Body of pancreas (tissue), 4 donors: Measurements from ENCODE around the gene OMA1. TPM values are rescaled to one million over a fixed set of nuclear protein-coding genes. Genes with fewer than 3 reads are reported as not detected.

ENCODE experiments used
- ATAC-seq: fragments of 150-250 bp; one replicate; pipeline ENCODE4 v1.9.1; 2016
- DNase-seq, 4 donors: peaks; one replicate each; pipeline ENCODE4 v3.0.0-alpha.2; 2019
- H3K27ac ChIP-seq, 4 donors: fragments of 200-600 bp; sonication (generic); 1 replicate in 3 of 4; 2 replicates in 1 of 4; pipeline versions ENCODE4 v1.5.1 to v1.6.1; 2016 to 2019; ENCODE audit warnings: mild to moderate bottlenecking in 1 of 4, mixed read lengths in 1 of 4, moderate library complexity in 1 of 4
- H3K27me3 ChIP-seq, 2 donors: fragments of 200-600 bp; sonication (generic); one replicate each; pipeline ENCODE4 v1.6.0; 2016; ENCODE audit warnings: mild to moderate bottlenecking in 1 of 2
- H3K36me3 ChIP-seq, 2 donors: fragments of 200-600 bp; sonication (generic); replicated peaks in 1 of 2; 2 replicates each; pipeline ENCODE4 v1.5.1; 2016; ENCODE audit warnings: low read depth in 2 of 2; ENCODE audit not compliant: insufficient read depth in 1 of 2
- H3K4me1 ChIP-seq: fragments of 200-600 bp; sonication (generic); one replicate; pipeline ENCODE4 v1.6.0; 2016
- H3K4me3 ChIP-seq, 2 donors: fragments of 200-600 bp; sonication (generic); 1 replicate in 1 of 2; 2 replicates in 1 of 2; pipeline ENCODE4 v1.5.1; 2016 to 2019
- H3K9me3 ChIP-seq, 3 donors: fragments of 200-600 bp; sonication (generic); 1 replicate in 2 of 3; 2 replicates in 1 of 3; pipeline ENCODE4 v1.5.1; 2016
- POLR2A ChIP-seq, 3 donors: fragments of 450-650 bp; IDR thresholded peaks; one replicate each; pipeline ENCODE4 v1.6.1; 2016; ENCODE audit warnings: antibody characterized with exemption in 3 of 3, mild to moderate bottlenecking in 2 of 3
- WGBS, 2 donors: methylation state at CpG; one replicate each; pipeline ENCODE4 v1.1.5; 2017; 5-methylcytosine and 5-hydroxymethylcytosine counted together
- intact Hi-C: fragments of 100-400 bp; cut with DNase I; formaldehyde crosslinking; loops from one replicate; pipeline ENCODE4 v1.15.1; 2023
- total RNA-seq, 2 donors: library from RNA; depleted of rRNA; stranded (reverse); fragments of >200 nt; gene quantifications; one replicate each; pipeline ENCODE4 v1.1.0, GENCODE V29; 2016
- TF ChIP-seq, protein P1 (sequence below), 7 experiments: fragments of 450-650 bp in 4 of 7; fragments of 200-600 bp in 3 of 7; sonication (generic) in 3 of 7; IDR thresholded peaks; one replicate each; pipeline ENCODE4 v1.5.1; 2016 to 2019; ENCODE audit warnings: antibody characterized with exemption in 7 of 7

The OMA1 gene
- total RNA-seq, 2 donors from 2014 or later: 16.5 to 18.7 TPM

DNA sequence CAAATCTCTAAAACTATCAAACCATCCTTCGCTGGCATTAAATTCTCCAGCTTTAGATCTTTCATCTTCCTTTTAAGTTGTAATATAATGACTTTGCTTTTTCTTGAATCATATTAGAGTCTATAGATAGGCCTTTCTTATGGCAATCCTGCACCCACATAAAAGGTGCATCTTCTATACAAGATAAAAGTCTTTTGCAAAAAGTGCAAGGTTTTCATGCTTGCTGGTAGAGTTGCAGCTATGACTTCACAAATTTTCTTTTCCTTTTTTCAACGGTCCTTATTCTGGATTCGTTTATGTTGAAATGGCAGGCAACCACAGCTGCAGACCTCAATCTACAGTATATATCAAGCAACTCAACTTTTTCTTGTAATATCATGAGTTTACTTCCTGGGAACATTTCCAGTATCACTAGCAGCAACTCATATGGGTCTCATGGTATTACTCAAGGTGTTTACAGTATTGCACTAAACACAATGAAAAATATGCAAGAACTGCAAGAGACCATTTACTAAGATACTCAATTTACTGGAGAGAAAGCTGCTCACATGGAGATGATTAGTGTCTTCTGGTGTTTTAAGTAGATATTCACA, 22.1 kb downstream of the OMA1 start:
- DNase-seq (no peak), ATAC-seq (no peak)
- H3K4me3 ChIP-seq: no peak overlapping the region
- no peaks in the 10 kb centered on the region for H3K36me3 ChIP-seq
- H3K27me3 ChIP-seq: no peaks in the 10 kb centered on the region
- intact Hi-C loops: loop anchor here (5.0 kb wide), 1 partner anchor 123 kb away; no protein-coding TSS in a partner anchor
- H3K27ac ChIP-seq: no peak overlapping the region
- H3K9me3 ChIP-seq: no peaks in the 10 kb centered on the region
- H3K4me1 ChIP-seq: peaks cover 9% of the 10 kb centered on the region
- no peak for TF ChIP-seq POLR2A (IDR thresholded peaks at IDR 0.05)
- TF ChIP-seq, protein P1, sequence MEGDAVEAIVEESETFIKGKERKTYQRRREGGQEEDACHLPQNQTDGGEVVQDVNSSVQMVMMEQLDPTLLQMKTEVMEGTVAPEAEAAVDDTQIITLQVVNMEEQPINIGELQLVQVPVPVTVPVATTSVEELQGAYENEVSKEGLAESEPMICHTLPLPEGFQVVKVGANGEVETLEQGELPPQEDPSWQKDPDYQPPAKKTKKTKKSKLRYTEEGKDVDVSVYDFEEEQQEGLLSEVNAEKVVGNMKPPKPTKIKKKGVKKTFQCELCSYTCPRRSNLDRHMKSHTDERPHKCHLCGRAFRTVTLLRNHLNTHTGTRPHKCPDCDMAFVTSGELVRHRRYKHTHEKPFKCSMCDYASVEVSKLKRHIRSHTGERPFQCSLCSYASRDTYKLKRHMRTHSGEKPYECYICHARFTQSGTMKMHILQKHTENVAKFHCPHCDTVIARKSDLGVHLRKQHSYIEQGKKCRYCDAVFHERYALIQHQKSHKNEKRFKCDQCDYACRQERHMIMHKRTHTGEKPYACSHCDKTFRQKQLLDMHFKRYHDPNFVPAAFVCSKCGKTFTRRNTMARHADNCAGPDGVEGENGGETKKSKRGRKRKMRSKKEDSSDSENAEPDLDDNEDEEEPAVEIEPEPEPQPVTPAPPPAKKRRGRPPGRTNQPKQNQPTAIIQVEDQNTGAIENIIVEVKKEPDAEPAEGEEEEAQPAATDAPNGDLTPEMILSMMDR (IDR thresholded peaks at IDR 0.05): no peak
- WGBS, 2 donors: 69% methylated on average over 3 of the region's 3 CpGs

DNA sequence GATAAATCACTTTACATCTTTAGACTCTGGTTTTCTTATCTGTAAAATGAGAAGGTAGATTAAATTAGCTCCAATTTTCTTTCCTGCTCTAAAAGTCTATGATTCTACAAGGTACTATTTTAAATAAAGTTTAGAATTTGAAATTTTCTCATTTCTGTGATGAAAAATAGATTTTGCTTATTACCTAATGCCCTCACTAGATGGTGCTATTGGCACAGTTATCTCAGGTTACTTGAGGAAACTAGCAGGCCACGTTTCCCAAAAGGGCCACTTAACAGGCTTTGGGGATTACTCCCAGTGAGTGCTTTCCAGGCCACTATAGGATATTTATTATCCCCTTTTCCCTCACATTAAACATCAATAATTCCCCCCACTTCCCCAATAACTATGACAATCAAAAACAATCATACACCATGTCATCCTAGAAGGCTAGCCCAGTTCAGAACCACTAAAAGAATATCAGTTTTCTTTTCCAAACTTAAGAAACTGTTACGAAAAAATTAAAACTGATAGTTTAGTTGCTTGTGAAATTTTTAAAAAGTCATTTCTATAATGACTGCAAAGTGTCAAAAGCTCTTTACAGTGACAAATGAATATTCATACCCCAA, 30.6 kb downstream of the OMA1 start:
- ATAC-seq (peak; percentile 76), DNase-seq (peak; percentile 29 to 72 (median 54))
- Histone ChIP-seq H3K4me1 (no peaks in the 10 kb centered on the region), H3K27ac (no peak overlapping the region), H3K4me3 (no peak overlapping the region), H3K9me3 (no peaks in the 10 kb centered on the region), H3K27me3 (no peaks in the 10 kb centered on the region), H3K36me3 (no peaks in the 10 kb centered on the region)
- no peak for TF ChIP-seq POLR2A (IDR thresholded peaks at IDR 0.05)
- TF ChIP-seq, protein P1 (IDR thresholded peaks at IDR 0.05): peak; percentile 49 to 85 (median 74)
- 36 to 39% methylated on average over 2 of the region's 2 CpGs for WGBS, 2 donors
- intact Hi-C loops: no loop called here

DNA sequence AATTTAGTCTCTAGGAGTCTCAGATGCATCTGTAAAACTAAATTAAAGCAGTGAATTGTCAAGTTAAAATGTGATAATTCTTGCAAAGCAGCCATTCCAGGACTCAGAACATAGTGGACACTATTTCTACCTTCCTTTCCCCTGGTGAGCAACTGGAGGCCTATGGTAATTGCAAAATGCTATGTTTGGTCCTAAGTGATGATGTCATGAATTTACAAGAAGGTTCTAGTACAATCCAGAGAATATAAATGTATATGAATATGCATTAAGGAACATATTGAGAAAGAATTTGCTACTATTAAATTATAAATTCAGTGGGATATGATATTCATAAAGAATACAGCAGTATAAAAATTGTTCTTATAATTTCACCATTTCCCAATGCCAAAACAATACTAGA, 32.6 kb downstream of the OMA1 start:
- intact Hi-C loops: no loop called here
- no peak for ATAC-seq
- no peaks in the 10 kb centered on the region for H3K9me3 ChIP-seq

GRCh38 chr1:58508629-58509028, 37.9 kb downstream of the OMA1 start:
- no peak overlapping the region for H3K4me3 ChIP-seq
- intact Hi-C loops: no loop called here
- H3K27ac ChIP-seq: no peak overlapping the region
- DNase-seq: no peak
- no peaks in the 10 kb centered on the region for H3K9me3 ChIP-seq
- WGBS, 2 donors: 74 to 77% methylated on average over 3 of the region's 3 CpGs
- H3K36me3 ChIP-seq: no peaks in the 10 kb centered on the region
- TF ChIP-seq POLR2A (IDR thresholded peaks at IDR 0.05): no peak
- TF ChIP-seq, protein P1 (IDR thresholded peaks at IDR 0.05): no peak
- no peaks in the 10 kb centered on the region for H3K4me1 ChIP-seq
- no peaks in the 10 kb centered on the region for H3K27me3 ChIP-seq
- ATAC-seq: no peak

More for the DNA sequence above, 32.6 kb downstream of the OMA1 start:
- no peaks in the 10 kb centered on the region for H3K36me3 ChIP-seq
- TF ChIP-seq, protein P1 (IDR thresholded peaks at IDR 0.05): no peak
- TF ChIP-seq POLR2A (IDR thresholded peaks at IDR 0.05): no peak
- no peaks in the 10 kb centered on the region for H3K27me3 ChIP-seq
- H3K27ac ChIP-seq: no peak overlapping the region
- DNase-seq: no peak
- H3K4me1 ChIP-seq: no peaks in the 10 kb centered on the region
- H3K4me3 ChIP-seq: no peak overlapping the region

- WGBS, 2 donors: 88 to 94% methylated on average over 4 of the region's 4 CpGs
- Histone ChIP-seq H3K9me3 (no peaks in the 10 kb centered on the region), H3K27ac (no peak overlapping the region), H3K4me1 (no peaks in the 10 kb centered on the region), H3K4me3 (no peak overlapping the region), H3K36me3 (no peaks in the 10 kb centered on the region), H3K27me3 (no peaks in the 10 kb centered on the region)
- intact Hi-C loops: no loop called here
- ATAC-seq (no peak), DNase-seq (no peak)
- no peak for TF ChIP-seq POLR2A (IDR thresholded peaks at IDR 0.05)
- TF ChIP-seq, protein P1 (IDR thresholded peaks at IDR 0.05): no peak
Observed at GRCh38 chr1:58505286-58505685, 41.2 kb downstream of the OMA1 start.
